HG03439 (cell line): ENCODE results near the gene SRPK3.

Source experiments
- ATAC-seq: cut with Tn5 transposase; IDR thresholded peaks from one replicate; pipeline ENCODE4 v1.9.1; 2021; ENCODE audit warnings: mild to moderate bottlenecking, moderate library complexity; ENCODE audit not compliant: unreplicated experiment

The SRPK3 gene

GRCh38 chrX:153782313-153782712 is 1.5 kb downstream of the SRPK3 start:
- ATAC-seq: no peak

DNA sequence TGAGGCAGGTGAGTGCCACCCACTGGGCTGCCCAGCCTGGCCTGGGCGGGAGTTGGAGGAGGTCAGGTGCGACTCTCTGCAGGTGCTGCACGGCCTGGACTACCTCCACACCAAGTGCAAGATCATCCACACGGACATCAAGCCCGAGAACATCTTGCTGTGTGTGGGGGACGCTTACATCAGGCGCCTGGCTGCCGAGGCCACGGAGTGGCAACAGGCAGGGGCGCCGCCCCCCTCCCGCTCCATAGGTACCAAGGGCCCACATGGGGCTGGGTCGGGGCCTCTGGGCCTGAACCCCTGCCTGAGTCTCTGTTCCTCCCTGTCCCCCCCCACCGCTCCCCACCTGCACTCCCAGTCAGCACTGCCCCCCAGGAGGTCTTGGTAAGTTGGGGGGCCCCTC is 2.0 kb downstream of the SRPK3 start:
- no peak for ATAC-seq

- no peak for ATAC-seq
These were observed 2.7 kb downstream of the SRPK3 start for GRCh38 chrX:153783378-153784013.

DNA sequence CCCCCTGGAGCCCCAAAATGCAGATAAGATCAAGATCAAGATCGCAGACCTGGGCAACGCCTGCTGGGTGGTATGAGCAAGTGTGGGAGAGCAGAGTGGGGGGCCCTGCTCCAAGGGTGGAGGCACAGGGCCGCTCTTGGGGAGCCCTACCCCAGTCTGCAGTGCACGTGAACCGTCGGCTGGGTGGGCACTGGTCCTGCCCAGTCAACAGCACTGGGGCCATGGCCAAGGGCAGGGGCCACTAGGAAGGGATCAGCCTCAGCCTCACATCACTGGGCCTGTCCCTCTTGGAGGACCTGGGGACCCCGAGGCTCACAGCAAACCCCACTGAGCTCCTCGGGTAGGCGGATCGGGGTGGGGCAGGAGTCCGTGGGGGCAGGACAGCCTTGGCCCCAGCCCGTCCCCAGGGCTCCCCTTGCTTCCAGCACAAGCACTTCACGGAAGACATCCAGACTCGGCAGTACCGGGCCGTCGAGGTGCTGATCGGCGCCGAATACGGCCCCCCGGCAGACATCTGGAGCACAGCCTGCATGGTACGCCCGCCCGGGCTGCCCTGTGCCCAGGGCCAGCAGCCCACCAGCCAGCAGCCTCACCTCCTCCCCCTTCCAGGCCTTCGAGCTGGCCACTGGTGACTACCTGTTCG is 3.6 kb downstream of the SRPK3 start:
- no peak for ATAC-seq

GRCh38 chrX:153786669-153787068 is 5.8 kb downstream of the SRPK3 start:
- no peak for ATAC-seq

DNA sequence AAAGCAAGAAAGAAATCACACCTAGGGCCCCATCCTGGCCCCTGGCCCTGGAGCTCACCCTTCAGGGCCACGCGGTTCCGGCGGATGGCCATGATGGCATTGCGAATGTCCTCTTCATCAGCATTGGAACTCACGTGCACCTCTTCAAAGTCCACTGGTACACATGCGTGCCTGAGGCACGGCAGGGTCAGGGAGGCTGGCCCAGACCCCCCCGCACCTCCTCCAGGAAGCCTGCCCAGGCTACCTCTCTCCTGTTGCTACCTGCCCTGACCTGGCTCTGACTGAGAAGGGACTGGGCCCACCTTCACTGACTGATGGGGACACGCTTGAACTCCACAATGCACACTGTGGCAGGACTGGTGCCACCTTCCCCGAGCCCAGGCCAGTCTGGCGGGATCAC is 8.8 kb downstream of the SRPK3 start:
- no peak for ATAC-seq

DNA sequence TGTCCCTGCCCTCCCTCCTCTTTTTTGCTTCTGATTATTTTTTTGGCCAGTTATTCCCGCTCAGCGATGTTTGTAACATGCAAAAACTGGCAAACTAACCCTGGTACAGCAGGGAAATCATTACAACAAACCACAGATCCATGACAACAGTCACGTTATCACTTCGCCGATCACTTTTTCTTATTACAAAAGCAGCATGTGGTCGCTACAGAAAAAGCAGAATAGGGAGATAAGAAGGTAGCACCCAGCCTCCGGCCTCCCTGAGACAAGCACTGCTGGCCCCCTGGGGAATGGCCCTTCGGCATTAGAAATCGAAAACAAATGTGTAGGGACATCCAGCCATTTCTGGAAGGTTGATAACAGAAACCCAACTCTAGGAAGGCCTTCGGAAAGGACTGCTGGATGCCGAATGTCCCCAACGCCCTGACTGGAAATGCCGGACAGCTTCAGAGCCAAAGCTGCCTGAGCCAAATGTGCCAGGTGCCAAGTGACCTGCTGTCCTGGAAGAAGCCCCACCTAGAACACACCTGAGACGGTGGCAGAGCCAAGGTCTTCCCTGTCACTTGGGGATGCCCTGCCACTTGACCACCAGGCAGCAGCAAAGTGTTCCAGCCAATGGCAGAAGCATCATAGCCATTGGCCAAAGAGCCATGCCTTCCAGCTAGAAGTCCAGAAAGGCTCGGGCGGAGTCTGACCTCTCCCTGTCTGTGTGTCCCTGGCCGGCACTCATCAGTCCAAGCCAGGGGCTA is 10.4 kb downstream of the SRPK3 start:
- no peak for ATAC-seq

DNA sequence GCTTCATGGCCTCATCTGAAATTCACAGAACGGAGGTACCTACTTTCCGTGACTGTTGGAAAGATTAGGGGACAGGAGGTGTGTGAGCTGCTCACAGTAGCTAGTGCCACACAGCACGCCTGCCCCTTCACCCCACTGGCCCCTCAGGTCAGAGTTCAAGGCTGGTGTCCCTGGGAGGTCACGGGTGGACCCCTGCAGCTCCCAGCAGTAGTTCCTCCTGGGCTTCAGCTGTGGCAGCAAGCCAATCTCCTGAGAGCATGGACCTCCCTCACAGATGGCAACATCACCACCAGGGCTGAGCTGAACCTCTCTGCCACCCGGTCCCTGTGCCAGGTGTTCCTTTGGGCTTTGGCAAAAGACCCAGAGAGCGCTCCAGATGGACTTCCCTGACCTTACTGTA is 11.5 kb downstream of the SRPK3 start:
- no peak for ATAC-seq

GRCh38 chrX:153793291-153793690 is 12.4 kb downstream of the SRPK3 start:
- no peak for ATAC-seq

DNA sequence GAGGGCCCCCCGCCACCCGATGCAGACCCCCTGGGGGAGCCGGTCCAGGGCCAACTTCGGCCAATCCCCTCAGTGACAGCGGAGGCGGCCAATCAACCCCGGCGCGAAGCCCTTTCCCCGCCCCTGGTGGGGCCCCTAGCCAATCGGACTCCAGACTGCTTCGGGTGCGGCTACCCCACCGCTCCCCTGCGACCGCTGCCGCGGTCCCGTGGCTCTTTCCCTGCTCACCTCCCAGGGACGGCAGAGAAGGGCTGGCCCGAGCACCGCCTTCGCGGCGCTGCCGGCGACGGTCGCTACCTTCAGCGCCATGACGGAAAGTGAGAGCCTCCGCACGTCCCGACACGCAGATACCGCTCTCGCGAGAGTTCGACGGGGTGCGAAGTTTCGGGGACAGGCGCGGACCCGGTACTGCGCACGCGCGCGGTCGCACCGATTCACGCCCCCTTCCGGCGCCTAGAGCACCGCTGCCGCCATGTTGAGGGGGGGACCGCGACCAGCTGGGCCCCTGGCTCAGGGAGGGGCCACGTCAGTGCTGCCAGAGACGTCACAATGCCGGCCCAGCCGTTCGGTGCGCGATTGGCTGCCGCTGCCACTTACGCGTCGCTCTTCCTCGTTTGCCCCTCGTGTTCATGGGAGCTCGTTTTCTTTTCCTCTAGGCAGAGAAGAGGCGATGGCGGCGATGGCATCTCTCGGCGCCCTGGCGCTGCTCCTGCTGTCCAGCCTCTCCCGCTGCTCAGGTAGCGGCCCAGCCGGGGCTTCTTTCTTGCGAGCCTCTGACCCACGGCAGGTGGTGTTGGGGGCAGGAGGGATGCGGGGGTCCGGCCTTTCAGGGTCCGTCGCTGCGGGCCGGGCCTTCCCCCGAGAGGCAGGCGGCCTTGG is 13.4 kb downstream of the SRPK3 start, which contains the start of the genes IDH3G and SSR4:
Gene IDH3G, minus strand, starts transcription at position 358 of the 879 bp plus-strand sequence. Its CDS starts 49 bp downstream, at position 309.
Gene SSR4, plus strand, starts transcription at position 651 of the 879 bp plus-strand sequence. Its CDS starts 20 bp downstream, at position 671.
- peak; percentile 91 for ATAC-seq

- ATAC-seq: no peak
These were observed 14.3 kb downstream of the SRPK3 start for GRCh38 chrX:153794897-153795816.

GRCh38 chrX:153797415-153798015 is 16.7 kb downstream of the SRPK3 start:
- no peak for ATAC-seq

DNA sequence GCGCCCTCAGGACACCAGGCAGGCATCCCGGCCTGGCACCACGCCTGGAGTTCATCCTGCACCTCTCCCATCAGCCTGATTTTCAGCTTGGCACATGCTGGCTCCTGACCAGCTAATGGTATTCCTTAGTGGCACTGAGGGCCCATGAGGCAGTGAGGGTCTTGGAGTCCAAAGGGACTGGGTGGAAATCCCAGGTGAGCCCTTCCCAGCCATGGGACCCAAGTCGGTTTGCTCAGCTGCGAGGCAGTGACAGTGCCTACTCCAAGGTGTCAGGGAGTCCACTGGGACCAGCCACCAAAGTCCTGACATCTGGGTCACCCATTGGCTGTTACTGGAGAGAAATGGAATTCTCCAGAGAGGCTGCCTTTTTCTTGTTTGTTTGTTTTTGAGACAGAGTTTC is 18.5 kb downstream of the SRPK3 start:
- no peak for ATAC-seq

DNA sequence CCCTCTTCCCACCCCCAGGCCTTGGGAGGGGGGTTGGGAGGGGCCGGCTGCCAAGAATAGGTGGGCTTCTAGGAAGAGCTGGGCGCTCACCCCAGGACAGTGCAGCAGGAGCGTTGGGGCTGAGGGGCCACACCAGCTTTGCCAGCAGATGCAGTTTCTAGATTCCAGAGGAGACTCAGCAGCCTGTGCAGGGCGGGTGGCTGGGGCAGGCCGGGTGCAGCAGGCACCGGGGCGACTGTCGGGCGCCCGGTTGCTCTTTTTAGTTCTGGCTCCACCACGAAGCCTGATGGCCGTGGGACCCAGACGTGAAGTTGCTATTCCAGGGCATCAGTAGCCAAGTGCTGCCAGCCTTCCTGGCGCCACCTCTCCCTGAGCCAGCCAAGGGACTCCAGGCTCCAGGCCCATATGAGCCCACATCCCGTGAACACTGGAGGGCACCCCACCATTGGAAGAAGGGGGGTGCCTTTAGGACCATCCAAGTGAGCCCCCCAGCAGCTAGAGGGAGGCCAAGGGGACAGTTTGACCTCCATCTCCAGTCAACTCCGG is 19.4 kb downstream of the SRPK3 start:
- ATAC-seq: no peak

- no peak for ATAC-seq
These were observed 19.9 kb downstream of the SRPK3 start for GRCh38 chrX:153800746-153801145.

- ATAC-seq: no peak
These were observed 20.8 kb downstream of the SRPK3 start for GRCh38 chrX:153801669-153802068.

DNA sequence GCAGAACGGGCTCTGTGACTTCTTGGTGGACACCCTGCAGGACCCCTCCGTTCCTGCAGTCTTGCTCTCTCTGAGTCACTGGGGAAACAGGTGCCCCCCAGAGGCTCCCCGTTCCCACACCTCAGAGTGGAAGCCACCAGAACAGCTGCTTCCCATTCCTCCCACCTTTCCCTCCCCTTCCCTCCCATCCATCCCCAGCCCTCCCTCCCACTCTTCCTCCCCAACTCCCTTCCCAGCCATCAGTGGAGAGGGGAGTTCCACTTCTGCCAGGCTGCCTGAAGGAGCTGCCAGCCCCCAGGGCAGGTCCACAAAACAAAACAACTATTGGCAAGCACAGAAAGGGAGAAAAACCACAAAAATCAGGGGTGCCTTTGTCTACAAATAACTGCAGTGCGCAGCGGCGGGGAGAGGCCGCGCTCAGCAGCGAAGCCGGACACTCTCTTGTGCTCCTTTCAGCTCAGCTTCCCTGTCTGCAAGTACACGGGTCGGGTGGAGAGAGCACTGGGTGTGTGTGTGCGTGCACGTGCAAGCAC is 21.7 kb downstream of the SRPK3 start:
- no peak for ATAC-seq

DNA sequence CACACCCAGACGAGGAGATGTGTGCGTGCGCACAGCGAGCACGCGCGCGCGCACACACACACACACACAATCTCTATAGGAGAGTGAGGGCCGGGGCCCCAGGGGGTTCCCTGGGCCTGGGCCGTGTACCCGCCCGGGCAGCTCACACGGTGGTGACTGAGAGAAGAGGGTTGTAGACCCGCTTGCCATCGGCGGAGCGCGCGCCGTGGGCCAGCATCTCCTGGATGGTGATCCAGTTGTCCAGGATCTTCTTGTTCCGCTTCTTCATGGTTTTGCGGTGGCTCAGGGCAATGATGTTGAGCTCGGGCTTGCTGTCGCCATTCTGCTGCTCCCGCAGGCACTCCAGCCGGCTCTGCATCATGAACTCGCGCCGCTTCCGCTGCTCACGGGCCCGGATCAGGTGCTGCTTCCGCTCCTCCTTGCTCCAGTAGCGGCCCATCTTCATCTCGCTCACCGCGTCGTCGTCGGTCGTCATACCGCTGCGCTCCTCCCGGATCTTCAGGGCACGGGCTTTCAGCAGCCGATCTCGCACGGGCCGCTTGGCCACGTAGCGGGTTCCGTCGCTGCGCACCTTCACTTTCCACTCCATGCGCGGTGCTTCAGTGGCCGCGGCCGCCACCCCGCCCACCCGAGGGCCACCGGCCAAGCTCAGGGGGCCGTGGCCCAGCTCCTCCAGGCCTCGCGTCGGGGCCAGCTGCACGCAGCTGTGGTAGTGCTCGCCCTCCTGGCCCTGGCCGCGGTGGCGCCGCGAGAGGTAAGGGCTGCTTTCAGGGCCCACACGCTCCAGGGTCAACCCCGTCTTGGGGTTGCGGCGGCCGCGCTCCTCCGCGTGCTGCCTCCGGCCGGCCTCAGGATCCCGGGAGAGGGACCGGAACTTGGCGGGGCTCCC is 22.6 kb downstream of the SRPK3 start:
- no peak for ATAC-seq
